ENCODE results near the gene GIN1.

DNA sequence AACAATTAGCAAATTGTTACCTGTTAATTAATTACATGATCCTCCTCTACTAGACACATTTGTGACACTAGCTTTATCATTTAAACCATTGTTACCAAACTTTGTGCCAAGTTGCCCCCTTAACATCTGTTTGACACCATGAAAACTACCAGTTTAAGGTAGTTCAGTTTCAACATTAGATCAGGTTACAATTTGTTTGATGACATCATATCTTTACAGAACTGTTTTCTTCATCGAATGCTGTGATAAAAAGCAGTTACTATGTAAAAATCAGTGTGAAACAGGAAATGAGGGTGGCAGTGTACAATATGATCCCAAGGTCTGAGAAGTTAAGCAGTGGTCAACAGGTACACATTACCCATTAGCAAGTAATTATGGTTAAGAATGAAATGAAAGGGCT, 17.7 kb downstream of the GIN1 start:
- no peak for TF ChIP-seq EZH2phosphoT487 (conservative IDR thresholded peaks at IDR 0.05; ENCODE audit: low read length)
- TF ChIP-seq CTCF (IDR thresholded peaks at IDR 0.05; ENCODE audit: insufficient read depth, low read length, poor library complexity, severe bottlenecking) = no peak
